Kidney capillary endothelial cell (primary cell): ENCODE results near the gene ARRDC1.
"Not testable (repeated sequence)": the region's sequence is repeated elsewhere in the genome, so short reads cannot be mapped to it uniquely, and the experiment has no call there.

Experiments used
- DNase-seq: peaks from one replicate; pipeline ENCODE4 v3.0.0-alpha.2; 2018; ENCODE audit warnings: low spot score

Gene ARRDC1, protein sequence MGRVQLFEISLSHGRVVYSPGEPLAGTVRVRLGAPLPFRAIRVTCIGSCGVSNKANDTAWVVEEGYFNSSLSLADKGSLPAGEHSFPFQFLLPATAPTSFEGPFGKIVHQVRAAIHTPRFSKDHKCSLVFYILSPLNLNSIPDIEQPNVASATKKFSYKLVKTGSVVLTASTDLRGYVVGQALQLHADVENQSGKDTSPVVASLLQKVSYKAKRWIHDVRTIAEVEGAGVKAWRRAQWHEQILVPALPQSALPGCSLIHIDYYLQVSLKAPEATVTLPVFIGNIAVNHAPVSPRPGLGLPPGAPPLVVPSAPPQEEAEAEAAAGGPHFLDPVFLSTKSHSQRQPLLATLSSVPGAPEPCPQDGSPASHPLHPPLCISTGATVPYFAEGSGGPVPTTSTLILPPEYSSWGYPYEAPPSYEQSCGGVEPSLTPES

DNA sequence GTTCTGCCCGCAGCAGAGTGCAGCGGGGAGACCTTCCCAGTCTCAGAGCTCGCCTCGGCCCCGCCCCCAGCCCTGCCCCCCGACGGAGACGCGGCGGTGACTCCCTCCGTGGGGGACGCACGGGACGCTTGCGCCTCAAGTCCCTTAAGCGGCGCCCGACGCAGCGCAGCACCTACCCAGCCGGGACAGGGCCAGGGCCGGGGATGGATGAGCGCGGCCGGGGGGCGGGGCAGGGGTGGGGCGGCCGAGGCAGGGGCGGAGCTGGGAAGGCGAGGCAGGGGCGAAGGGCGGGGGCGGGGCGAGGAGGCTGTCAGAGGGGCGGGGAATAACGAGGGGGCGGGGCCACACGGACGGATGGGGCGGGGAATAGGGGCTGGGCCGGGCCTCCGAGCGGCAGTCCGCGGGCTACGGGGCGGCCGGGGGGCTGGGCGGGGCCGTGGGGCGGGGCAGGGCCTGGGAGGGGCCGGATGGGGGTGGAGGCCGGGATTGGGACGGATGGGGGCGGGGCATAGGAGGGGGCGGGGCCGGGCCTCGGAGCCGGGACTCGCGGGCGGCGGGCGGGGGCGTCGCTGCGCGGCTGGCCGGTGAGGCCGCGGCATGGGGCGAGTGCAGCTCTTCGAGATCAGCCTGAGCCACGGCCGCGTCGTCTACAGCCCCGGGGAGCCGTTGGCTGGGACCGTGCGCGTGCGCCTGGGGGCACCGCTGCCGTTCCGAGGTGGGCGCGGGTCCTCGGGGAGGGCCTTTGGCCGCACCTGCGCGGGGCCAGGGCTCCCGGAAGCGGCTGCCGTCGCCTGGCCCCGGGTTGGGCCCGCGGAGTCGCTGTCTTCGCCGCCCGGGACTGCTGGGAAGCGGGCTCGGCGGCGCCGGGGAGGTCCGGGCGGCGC, at the start of gene ARRDC1:
ARRDC1 (plus strand) TSS at position 566 of the 884 bp plus-strand sequence; CDS start at position 598, 32 bp downstream.
- peak; percentile 88 for DNase-seq

DNA sequence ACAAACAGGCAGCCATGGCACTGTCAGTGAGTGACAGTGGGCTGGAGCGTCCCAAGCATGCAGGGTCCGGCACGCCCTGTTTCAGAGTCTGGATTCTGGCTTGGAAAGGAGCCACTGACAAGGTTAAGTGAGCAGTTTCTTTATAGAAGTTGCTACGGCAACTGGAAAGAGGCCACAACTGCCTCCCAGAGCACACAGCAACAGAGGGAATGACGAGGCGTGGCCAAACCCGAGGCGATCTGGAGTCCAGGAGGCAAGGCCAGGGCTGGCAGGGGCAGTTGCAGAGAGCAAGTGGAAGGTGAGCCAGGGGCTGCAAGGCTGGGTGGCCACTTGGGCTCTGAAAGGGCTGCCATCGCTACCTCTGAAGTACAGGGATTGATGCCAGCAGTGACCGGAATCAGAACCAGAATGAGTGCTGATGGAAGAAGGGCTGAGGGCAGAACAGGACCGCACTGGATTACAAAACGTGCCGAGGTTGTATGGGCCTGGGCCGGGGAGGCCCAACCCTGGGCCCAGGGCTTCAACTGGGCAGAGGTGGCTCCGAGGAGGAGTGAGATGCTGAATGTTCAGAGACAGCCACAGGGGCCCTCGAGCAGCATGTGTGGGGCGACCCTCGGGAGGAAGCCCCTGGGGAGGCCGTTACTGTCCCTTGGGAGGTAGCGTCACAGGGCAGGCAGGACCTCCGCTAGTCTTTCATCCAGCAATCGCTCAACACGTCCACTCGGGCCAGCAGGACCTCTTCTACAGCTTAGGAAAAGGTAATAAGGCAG, 49.2 kb upstream of the ARRDC1 start:
- no peak for DNase-seq

DNA sequence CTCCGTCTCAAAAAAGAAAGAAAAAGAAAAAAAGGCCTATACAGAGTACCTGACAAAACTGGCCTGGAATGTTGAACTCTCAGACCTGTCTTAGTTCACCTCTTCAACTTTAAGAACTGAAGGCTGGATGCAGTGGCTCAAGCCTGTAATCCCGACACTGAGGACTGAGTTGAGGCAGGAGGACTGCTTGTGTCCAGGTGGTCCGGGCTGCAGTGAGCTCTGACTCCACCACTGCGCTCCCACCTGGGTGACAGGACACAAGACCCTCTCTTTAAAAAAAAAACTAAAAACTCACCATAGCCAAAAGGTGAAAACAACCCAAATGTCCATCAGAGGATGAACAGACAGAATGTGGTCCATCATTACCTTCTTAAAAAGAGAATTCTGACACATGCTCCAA, 47.4 kb upstream of the ARRDC1 start:
- no peak for DNase-seq

DNA sequence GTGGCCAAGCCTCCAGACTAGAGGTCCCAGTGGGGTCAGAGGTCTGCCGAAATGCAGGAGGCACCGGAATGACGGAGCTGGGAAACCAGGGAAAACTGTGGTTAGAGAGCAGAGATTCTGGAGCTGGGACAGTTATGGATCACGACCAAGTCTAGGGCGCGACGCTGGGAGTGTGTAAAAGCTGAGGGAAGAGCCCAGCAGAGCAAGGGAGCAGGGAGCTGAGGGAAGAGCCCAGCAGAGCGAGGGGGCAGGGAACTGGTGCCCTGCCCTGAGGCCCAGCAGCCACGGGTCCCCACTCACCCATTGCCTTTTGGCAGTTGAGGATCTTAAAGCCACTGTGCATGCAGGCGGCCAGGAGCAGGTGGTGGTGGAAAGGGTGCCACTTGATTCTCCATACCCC, 41.4 kb upstream of the ARRDC1 start:
- DNase-seq = no peak

DNA sequence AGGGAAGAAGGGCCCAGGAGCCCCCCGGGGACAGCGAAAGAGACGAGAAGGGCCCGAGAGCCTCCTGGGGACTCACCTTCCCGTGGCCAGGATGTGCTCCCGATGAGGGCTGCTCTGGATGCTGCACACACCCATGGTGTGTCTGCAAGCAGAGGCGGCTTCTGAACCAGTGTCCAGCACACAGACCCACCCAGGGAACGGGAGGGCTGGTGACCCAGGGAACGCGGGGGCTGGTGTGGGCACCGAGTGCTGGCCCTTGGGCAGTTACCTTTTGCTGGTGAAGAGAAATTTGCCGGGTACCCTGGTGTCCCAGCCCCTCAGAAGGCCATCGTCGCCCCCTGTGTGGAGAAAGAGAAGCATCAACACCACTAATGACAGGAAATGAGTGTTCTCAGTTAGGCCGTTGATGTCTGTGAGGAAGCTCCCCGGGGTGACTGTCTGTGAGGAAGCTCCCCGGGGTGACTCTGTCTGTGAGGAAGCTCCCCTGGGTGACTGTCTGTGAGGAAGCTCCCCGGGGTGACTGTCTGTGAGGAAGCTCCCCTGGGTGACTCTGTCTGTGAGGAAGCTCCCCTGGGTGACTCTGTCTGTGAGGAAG, 40.6 kb upstream of the ARRDC1 start:
- no peak for DNase-seq

DNA sequence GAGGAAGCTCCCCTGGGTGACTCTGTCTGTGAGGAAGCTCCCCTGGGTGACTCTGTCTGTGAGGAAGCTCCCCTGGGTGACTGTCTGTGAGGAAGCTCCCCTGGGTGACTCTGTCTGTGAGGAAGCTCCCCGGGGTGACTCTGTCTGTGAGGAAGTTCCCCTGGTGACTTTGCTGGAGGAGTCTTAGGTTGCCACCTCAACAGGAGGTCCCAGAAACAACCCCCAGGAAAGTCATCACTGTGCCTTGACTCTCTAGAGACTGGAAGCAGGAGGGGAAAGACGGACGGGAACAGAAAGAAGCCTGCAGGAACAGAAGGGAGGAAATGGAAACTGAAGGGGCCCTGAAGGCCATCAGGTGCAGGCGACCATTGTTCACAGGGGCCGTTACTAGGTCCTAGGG, 37.0 kb upstream of the ARRDC1 start:
- DNase-seq = not testable (repeated sequence)

DNA sequence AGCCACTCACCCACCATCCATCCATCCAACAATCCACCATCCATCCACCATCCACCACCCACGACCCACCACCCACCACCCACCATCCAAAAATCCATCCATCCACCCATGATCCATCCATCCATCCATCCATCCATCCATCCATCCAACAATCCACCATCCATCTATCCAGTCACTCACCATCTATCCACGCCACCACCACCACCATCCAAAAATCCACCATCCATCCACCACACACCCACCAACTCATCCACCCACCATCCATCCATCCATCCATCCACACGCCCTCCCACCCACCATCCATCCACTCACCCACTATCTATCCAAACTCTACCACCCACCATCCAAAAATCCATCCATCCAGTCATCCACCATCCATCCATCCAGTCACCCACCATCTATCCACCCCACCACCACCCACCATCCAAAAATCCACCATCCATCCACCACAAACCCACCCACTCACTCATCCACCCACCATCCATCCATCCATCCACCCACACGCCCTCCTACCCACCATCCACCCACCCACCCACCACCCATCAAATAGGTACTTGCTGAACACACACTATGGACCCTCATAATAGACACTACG, 35.8 kb upstream of the ARRDC1 start:
- DNase-seq = no peak

DNA sequence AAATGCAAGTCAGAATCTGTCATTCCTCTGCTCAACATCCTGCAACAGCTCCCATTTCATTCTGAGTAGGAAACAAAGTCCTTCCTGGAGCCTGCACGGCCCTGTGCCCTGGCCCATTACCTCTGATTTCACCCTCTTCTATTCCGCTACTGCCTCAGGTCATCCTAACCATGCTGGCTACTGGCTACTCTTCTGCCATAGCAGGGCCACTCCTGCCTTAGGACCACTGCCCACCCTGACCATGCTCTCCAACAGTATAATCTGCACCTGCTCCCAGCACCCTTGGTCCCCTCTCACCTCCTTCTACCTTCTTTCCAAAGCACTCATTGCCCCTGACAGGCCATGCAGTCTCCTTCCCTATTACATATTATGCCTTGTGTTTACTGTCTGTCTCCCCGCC, 34.9 kb upstream of the ARRDC1 start:
- no peak for DNase-seq

DNA sequence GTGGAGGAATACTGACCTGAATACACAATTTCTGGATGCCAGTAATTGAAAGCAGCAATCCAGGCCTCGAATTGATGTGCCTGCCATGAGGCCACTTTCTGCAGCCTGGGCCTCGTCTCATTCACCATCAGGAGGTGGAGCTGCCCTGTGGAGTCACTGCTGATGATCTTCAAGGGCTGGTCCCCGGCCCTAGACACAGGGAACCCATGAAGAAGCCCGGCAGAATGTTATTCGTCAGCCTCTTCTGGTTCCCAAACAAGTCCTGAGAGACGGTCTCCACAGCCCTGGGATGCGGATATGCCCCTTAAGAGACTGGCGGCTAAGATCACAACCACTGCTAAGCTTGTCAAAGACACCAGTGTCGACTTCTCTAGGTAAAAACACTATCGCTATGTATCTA, 31.3 kb upstream of the ARRDC1 start:
- no peak for DNase-seq

DNA sequence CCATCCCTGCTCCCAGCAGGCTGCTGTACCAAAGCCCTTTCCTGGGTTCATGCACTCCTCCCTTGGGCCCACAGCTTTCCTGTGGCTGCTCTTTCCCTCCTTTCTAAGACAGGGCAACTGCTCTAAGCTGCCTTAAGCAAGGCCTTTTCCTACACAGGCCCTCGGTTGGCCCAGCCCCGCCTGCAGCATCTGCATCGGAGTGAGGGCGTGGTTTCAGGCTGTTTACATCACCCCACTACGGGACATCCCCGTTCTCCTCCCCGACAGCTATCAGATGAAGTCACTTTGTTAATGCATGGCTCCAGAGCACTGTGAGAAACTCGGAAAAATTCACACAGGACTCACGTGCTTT, 30.1 kb upstream of the ARRDC1 start:
- no peak for DNase-seq

DNA sequence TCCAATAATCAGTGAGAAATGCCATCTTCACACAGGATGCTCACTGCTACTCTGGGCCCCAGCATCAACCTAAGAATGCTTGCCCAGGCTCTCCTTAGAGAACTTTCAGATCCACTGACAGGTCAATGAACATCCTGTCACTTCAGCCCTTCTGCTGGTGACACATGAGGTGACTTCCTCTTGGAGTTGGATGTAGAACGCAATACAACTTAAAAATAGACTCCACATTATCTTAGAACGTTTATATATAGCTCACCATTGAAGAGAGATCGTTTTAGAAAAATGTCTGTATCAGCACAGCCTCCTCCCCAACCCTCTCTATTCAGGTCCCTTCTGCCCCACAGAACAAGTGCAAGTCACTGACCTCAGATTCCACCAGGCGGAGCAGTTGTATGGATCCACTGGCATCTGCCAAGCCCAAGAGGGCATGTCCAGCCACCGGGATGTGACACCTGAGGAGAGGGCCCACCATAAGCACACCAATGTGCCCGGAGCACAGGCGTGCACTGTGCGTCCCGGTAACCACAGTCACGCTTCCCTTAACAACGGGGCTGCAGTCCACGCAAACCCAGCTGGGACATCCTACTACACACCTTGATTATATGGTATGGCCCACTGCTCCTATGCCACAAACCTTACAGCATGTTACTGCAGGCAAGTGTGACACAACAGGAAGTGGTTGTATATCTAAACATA, 29.6 kb upstream of the ARRDC1 start:
- peak; percentile 54 for DNase-seq

DNA sequence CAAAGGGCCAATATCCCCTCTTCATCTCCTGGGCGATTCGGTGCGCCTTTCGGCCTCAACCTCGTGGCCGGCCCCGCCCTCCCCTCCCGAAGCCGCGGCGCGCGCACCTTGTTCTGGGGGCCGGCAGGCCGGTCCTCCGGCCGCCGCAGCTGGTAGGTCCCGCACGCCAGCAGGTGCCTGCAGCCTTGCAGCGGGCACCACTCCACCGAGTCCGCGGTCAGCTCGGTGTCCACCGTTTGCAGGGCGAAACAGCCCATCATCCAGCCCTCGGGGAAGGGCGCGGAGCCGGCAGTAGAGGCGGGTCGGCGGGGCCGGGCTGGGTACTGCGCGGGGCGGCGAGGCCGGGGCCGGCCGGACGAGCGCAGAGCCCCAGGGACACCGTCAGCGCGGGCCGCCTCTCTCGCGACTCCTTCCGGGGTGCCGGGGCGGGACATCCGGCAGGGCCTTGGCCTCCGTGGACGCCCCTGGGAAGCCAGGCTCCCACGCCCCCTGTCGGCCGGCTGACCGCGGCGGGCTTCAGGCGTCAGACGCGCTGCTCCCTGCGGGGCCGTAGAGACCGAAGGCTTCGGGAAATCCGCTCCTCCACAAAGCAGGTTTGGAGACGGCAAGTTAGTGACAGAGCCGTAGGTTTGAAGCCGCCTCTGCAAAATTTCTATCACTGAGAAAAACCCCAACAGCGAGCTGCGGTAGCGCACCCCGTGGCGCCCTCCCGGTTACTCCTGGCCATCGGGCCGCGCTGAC, 26.8 kb upstream of the ARRDC1 start, which contains the start of gene DPH7:
DPH7 (minus strand) TSS at position 408 of the 741 bp plus-strand sequence; CDS start at position 260, 148 bp downstream.
- peak; percentile 89 for DNase-seq

DNA sequence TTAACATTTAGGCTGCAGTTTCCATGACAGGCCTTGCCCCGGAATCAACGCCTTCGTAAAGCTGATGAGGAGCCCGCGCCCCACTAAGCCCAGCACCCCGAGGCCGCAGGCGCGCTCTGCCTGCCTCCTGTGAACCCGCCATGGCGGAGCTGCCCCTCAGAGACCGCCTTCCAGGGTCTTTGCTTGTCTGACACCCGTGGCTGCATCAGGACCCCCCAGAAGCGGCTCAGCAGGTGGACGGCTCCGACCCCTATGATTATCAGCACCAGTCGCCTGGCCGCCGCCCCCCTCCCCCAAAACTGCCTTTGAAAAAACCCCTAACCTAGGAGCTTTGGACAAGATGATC, 26.3 kb upstream of the ARRDC1 start:
- no peak for DNase-seq

DNA sequence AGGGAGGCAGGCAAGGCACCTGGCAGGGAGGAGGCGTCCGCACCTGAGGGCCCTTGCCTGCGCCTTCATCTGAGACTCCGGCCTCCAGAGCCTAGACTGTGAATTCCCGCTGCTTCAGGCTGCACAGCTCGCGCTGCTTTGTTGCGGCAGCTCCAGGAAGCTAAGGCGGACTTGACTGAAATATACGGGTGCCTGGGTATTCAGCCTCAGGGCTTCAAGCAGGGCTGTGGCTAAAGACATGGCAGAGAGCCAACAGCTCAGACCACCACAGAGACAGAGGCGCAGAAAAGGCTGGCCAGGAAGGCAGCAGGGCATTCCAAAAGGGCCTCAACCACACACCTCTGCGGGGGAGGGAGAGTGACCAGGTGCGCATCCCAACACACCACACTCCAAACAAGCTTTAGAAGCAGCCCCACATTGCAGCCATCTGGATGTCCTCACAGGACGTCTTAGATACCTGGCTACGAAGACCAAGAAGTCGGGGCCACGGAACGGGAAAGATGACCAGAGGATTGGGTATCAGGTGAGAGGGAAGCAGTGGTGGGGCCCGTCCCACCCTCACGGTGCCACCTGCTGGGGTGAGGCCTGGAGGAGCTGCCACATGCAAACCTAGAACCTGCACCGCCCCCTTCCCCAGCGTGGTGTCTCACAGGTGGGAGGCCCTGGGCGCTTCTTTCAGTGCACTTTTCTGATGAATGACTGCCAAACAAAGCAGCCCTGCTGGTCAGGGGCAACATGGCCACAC, 25.1 kb upstream of the ARRDC1 start:
- no peak for DNase-seq

DNA sequence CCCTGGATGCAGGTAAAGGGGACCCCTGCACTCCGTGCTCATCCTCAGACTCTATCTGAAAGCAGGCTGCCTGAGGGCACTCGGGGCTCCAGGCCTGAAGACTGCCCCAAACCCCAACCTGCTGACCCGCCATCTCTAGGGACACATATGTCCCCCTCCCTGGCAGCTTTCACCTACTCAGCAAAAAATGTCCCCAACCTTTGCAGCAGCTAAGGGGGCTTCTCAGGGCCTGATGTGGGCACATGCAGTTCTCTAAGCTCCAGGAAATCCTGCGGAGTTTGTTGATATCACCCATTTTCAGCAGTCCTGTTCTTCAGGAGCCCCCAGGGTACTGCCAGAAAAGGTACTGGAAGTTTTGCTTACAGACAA, 24.5 kb upstream of the ARRDC1 start:
- no peak for DNase-seq

DNA sequence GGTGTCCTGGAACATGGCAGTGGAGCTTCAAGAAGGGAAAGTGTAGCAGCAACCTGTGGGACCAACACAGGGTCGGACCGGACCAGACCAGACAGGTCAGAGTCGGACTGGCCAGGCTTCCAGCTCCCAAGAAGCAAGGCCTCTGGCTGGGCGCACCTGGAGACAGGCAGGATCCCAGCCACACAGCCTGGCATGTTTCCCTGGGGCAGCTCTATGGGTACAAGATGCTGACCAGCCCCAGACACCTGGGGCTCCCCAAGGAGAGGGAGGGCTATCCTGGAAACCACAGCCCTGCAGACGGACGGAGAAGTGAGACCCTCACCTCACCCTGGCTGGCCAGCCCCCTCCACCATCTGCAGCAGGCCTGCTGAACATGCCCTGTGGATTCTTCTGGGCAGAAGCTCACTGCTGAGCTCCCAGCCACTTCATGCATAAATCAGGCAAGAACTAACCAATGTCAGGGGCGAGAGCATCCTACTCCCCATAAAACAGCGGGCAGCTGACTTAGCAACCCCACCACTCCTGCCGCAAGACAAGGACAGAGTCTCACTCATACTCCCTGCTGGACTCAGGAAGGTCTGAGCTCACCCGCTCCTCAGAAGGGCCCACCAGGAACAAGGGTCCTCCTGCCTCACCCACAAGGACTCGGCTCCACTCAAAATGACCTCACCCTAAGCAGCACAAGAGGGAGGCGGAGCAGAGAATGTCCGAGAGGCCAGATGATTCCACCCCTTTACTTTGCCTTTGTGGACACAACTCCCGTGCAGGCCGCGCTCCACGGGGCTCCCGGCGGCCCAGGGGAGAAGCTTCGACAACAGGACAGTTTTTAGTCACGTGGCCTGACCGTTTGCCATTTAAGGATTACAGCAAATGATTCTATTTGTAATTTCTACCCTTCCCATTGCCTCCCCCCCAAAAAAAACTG, 23.9 kb upstream of the ARRDC1 start:
- no peak for DNase-seq

DNA sequence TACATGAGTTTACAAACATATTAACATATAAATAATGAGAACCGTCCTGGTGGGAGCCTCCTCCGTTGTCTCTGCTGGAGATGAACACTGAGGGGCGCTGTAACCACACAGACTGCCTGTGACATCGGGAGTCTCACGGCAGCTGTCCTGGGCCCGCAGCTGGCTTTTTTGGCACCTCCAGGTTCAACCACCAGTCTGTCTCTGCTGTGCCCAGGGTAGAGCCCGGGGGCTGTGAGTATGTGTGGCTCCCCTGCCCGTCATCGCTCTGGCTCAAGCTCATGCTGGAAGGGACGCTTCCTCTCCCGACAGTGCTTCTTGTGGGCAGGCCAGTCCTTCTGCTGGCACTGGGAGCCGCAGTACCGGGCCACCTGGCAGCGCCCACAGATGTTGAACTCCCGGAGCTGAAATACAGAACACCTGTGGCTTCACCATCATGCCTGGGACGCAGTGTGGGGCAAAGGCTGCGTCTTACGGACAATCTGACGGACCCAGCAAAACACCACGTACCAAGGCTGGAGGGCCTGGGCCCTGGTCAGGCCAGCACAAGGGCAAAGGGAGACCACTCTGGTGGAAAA, 23.1 kb upstream of the ARRDC1 start:
- DNase-seq = peak; percentile 26

DNA sequence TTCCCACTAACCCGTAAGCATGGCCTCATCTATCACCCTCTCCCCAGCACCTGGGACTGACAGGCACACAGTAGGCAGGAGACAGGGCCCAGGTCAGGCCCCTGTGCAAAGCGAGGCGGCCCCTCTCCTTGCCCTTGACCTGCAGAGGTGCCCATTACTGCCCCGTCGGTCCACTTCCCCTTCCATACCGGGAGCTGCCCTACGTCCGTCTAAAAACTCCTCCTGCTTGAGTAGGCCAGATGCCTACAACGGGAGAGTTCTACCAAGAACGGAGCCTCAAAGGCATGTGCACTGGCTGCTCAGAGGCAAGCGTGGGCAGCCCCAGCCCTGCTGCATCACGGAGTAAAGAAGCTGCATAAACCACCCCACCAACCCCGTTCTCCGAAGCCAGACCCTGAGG, 22.1 kb upstream of the ARRDC1 start:
- no peak for DNase-seq
